K562 (cell line): ENCODE measurements around the gene PTPRZ1.

Experiments
- EHMT2 ChIP-seq: fragments of 450-650 bp; IDR thresholded peaks from 2 replicates; pipeline ENCODE4 v1.6.1; 2018; ENCODE audit warnings: antibody characterized with exemption
- SP1 ChIP-seq: sonication (generic); formaldehyde crosslinking; IDR thresholded peaks from 2 replicates; pipeline ENCODE4 v1.8.1; 2022; ENCODE audit warnings: mild to moderate bottlenecking, missing genetic modification reagents

GRCh38 chr7:121890833-121891232 lies 17.9 kb downstream of the PTPRZ1 start:
- TF ChIP-seq EHMT2 (no peak), SP1 (CRISPR knock-in tag) (no peak)
